HCT116 (cell line): Measurements from ENCODE around the gene ARSB. TPM values are rescaled to one million over a fixed set of nuclear protein-coding genes. Genes with fewer than 3 reads are reported as not detected.

ENCODE experiments used
- ATAC-seq: fragments of 200-7000 bp; cut with Tn5 transposase; 2 replicates; pipeline ENCODE4 v1.9.1; 2020; ENCODE audit warnings: mild to moderate bottlenecking, moderate library complexity
- BruUV-seq: library from RNA; stranded (reverse); fragments of 400-500 nt; replicated peaks from 2 replicates; lab custom pipeline; 2021; lab: Mats Ljungman, UMichigan
- CTCF ChIA-PET: fragments of 300-600 bp; sonication (Branson Sonifier 250); formaldehyde crosslinking; loops from one replicate; lab custom pipeline; 2021; ENCODE audit warnings: antibody characterized with exemption; lab: Charles Lee
- POLR2A ChIA-PET: fragments of 300-600, 350-600 bp; sonication (Branson Sonifier 250); formaldehyde crosslinking; loops from one replicate; lab custom pipeline; 2021; ENCODE audit warnings: antibody characterized with exemption; lab: Charles Lee
- RAD21 ChIA-PET, 2 experiments: fragments of 300-600 bp; sonication (Branson Sonifier 250); formaldehyde crosslinking; loops; one replicate each; lab custom pipeline; 2023; ENCODE audit warnings: low total read pairs in 2 of 2; ENCODE audit not compliant: uncharacterized antibody in 2 of 2, unreplicated experiment in 2 of 2, low non-redundant PET in 1 of 2; lab: Charles Lee
- DNase-seq: peaks from one replicate; pipeline ENCODE4 v3.0.0-alpha.2; 2010; ENCODE audit warnings: low read depth, low spot score
- H2AFZ ChIP-seq: fragments of 200-600 bp; shearing (Covaris generic), sonication (generic); 2 replicates; pipeline ENCODE4 v1.6.1; 2017; ENCODE audit warnings: low read depth, mixed run types, mixed read lengths, antibody characterized with exemption, low read length; ENCODE audit not compliant: poor library complexity, severe bottlenecking
- H3K27ac ChIP-seq: 2 replicates; pipeline ENCODE4 v1.5.1; 2012; ENCODE audit warnings: low read depth, low read length
- H3K27me3 ChIP-seq: fragments of 200-600 bp; sonication (generic); 2 replicates; pipeline ENCODE4 v1.6.1; 2016; ENCODE audit warnings: mixed run types, low read length, mixed read lengths; ENCODE audit not compliant: insufficient read depth
- H3K36me3 ChIP-seq, 2 experiments: fragments of 200-500 bp in 1 of 2; fragments of 200-600 bp in 1 of 2; sonication (Bioruptor generic) in 1 of 2; sonication (generic) in 1 of 2; 2 replicates each; pipeline versions ENCODE4 v1.5.1 to v1.6.1; 2014 to 2016; ENCODE audit warnings: low read length in 2 of 2, inconsistent platforms in 1 of 2, mixed read lengths in 1 of 2, mixed run types in 1 of 2; ENCODE audit not compliant: insufficient read depth in 2 of 2, control insufficient read depth in 1 of 2
- H3K4me1 ChIP-seq, 2 experiments: fragments of 200-600 bp in 1 of 2; sonication (generic) in 1 of 2; 2 replicates each; pipeline versions ENCODE4 v1.5.1 to v1.6.1; 2012 to 2017; ENCODE audit warnings: low read length in 2 of 2, inconsistent platforms in 1 of 2, mild to moderate bottlenecking in 1 of 2, mixed read lengths in 1 of 2, mixed run types in 1 of 2, moderate library complexity in 1 of 2; ENCODE audit not compliant: insufficient read depth in 2 of 2, control insufficient read depth in 1 of 2
- H3K4me2 ChIP-seq: fragments of 200-600 bp; sonication (generic); 2 replicates; pipeline ENCODE4 v1.6.1; 2017; ENCODE audit warnings: mixed run types, low read length, mixed read lengths
- H3K4me3 ChIP-seq, 2 experiments: fragments of 200-600 bp in 1 of 2; sonication (generic) in 1 of 2; replicated peaks in 1 of 2; 2 replicates each; pipeline ENCODE4 v1.5.1; 2011 to 2016; ENCODE audit warnings: low read length in 2 of 2, control low read depth in 1 of 2, low read depth in 1 of 2, mild to moderate bottlenecking in 1 of 2, mixed read lengths in 1 of 2, mixed run types in 1 of 2
- H3K79me2 ChIP-seq: fragments of 200-600 bp; sonication (generic); 2 replicates; pipeline ENCODE4 v1.6.1; 2017; ENCODE audit warnings: mild to moderate bottlenecking, mixed run types, low read length, moderate library complexity, mixed read lengths; ENCODE audit not compliant: insufficient read depth
- H3K9ac ChIP-seq: fragments of 200-600 bp; sonication (generic); 2 replicates; pipeline ENCODE4 v1.6.1; 2016; ENCODE audit warnings: low read length, mixed read lengths
- H3K9me2 ChIP-seq: fragments of 200-600 bp; sonication (generic), shearing (Covaris generic); 2 replicates; pipeline ENCODE4 v1.6.1; 2017; ENCODE audit warnings: mixed run types, mild to moderate bottlenecking, moderate library complexity; ENCODE audit not compliant: insufficient read depth
- H3K9me3 ChIP-seq, 2 experiments: fragments of 200-500 bp in 1 of 2; fragments of 200-600 bp in 1 of 2; sonication (Bioruptor generic) in 1 of 2; sonication (generic) in 1 of 2; 2 replicates each; pipeline ENCODE4 v1.6.1; 2014 to 2017; ENCODE audit warnings: low read length in 2 of 2, mixed read lengths in 2 of 2, inconsistent platforms in 1 of 2, low read depth in 1 of 2, mild to moderate bottlenecking in 1 of 2, mixed run types in 1 of 2, moderate library complexity in 1 of 2; ENCODE audit not compliant: control insufficient read depth in 1 of 2, insufficient read depth in 1 of 2
- H4K20me1 ChIP-seq: fragments of 200-600 bp; sonication (generic), shearing (Covaris generic); 2 replicates; pipeline ENCODE4 v1.6.1; 2017; ENCODE audit warnings: mixed run types, mild to moderate bottlenecking, moderate library complexity; ENCODE audit not compliant: insufficient read depth
- ATF3 ChIP-seq: IDR thresholded peaks from 2 replicates; pipeline ENCODE4 v1.6.1; 2012
- CBX3 ChIP-seq: IDR thresholded peaks from 2 replicates; pipeline ENCODE4 v1.6.1; 2012; ENCODE audit warnings: low read depth
- EZH2 ChIP-seq: fragments of 200-600 bp; sonication (generic); IDR thresholded peaks from 2 replicates; pipeline ENCODE4 v1.6.1; 2017; ENCODE audit warnings: antibody characterized with exemption, mixed run types
- FOSL1 ChIP-seq: IDR thresholded peaks from 2 replicates; pipeline ENCODE4 v1.6.1; 2012; ENCODE audit warnings: low read depth
- JUND ChIP-seq: IDR thresholded peaks from 2 replicates; pipeline ENCODE4 v1.6.1; 2012
- MAX ChIP-seq: IDR thresholded peaks from 2 replicates; pipeline ENCODE4 v1.6.1; 2012
- POLR2A ChIP-seq: IDR thresholded peaks from 2 replicates; pipeline ENCODE4 v1.7.0; 2011; ENCODE audit warnings: borderline replicate concordance; ENCODE audit not compliant: insufficient read depth, insufficient read length; ENCODE audit errors: extremely low read depth
- POLR2AphosphoS5 ChIP-seq: IDR thresholded peaks from 2 replicates; pipeline ENCODE4 v1.6.1; 2011; ENCODE audit warnings: mild to moderate bottlenecking, low read depth, low read length, moderate library complexity
- RAD21 ChIP-seq: IDR thresholded peaks from 2 replicates; pipeline ENCODE4 v1.6.1; 2012; ENCODE audit warnings: low read depth, mild to moderate bottlenecking
- SIN3A ChIP-seq: IDR thresholded peaks from 2 replicates; pipeline ENCODE4 v1.6.1; 2012; ENCODE audit warnings: low read depth
- SP1 ChIP-seq: IDR thresholded peaks from 2 replicates; pipeline ENCODE4 v1.6.1; 2012; ENCODE audit warnings: low read depth
- SRF ChIP-seq: IDR thresholded peaks from 2 replicates; pipeline ENCODE4 v1.6.1; 2012; ENCODE audit warnings: low read depth
- TCF7L2 ChIP-seq: IDR thresholded peaks from 2 replicates; pipeline ENCODE4 v1.7.0; 2011; ENCODE audit warnings: borderline replicate concordance, inconsistent platforms; ENCODE audit not compliant: insufficient read depth, insufficient read length; ENCODE audit errors: extremely low read depth
- YY1 ChIP-seq: IDR thresholded peaks from 2 replicates; pipeline ENCODE4 v1.6.1; 2011; ENCODE audit warnings: low read length, low read depth, moderate library complexity, mild to moderate bottlenecking; ENCODE audit not compliant: insufficient replicate concordance; ENCODE audit errors: extremely low read depth
- ZFX ChIP-seq: fragments of 450-650 bp; IDR thresholded peaks from 2 replicates; pipeline ENCODE4 v1.6.1; 2017
- ZNF274 ChIP-seq: fragments of 200-500 bp; sonication (Bioruptor generic); IDR thresholded peaks from 2 replicates; pipeline ENCODE4 v1.6.1; 2014; ENCODE audit warnings: mild to moderate bottlenecking, low read depth, low read length, inconsistent platforms
- intact Hi-C: fragments of 100-400 bp; cut with micrococcal nuclease; formaldehyde crosslinking; loops from 2 replicates; pipeline ENCODE4 v1.10.0; 2022
- total RNA-seq: library from RNA; stranded (reverse); gene quantifications from one replicate; pipeline ENCODE4 v1.2.1, GENCODE V29; 2021; ENCODE audit not compliant: unreplicated experiment
- TF ChIP-seq, protein P1 (sequence below), 3 experiments: fragments of 200-600 bp in 1 of 3; sonication (generic) in 1 of 3; IDR thresholded peaks in 2 of 3; conservative IDR thresholded peaks in 1 of 3; 2 replicates each; pipeline ENCODE4 v1.5.1; 2012 to 2017; ENCODE audit warnings: low read depth in 2 of 3, low read length in 2 of 3, antibody characterized with exemption in 1 of 3, borderline replicate concordance in 1 of 3, control low read depth in 1 of 3, mild to moderate bottlenecking in 1 of 3, mixed read lengths in 1 of 3, mixed run types in 1 of 3, moderate library complexity in 1 of 3; ENCODE audit not compliant: insufficient read depth in 1 of 3

ARSB gene
- total RNA-seq, 1 experiment from 2014 or later: 4.8 TPM

DNA sequence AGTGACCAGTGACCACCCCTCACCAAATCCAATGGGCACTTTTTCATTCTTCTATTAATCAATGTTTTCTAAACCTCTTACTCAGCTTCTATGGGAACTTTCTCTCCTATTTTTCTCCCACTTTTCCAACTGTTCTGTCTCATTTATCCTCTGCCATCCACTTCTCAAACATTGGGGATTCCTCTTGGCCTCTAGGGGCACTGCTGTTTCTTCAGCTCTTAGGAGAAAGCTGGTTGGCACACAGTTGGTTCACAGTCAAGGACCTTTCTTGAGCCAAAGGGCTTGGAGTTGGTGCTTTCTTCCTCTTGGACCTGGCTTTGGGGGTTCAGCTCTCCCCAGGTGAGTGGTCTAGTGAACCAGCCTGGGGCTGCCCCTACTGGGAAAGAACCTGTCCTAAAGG is 224.3 kb downstream of the ARSB start:
- Histone ChIP-seq H3K9ac (no peak overlapping the region), H3K4me3 (no peak overlapping the region), H3K27me3 (no peaks in the 10 kb centered on the region; the same call in 1 of the 2 replicates), H3K9me3 (no peaks in the 10 kb centered on the region), H3K4me1 (no peaks in the 10 kb centered on the region), H3K36me3 (no peaks in the 10 kb centered on the region), H2AFZ (no peak overlapping the region), H3K9me2 (peaks cover 4% of the 10 kb centered on the region; the same call in 1 of the 2 replicates), H4K20me1 (no peaks in the 10 kb centered on the region), H3K79me2 (no peaks in the 10 kb centered on the region), H3K27ac (no peak overlapping the region), H3K4me2 (no peak overlapping the region)
- ATAC-seq (peak; percentile 70), DNase-seq (no peak)
- BruUV-seq: no TSS peak
- ChIA-PET CTCF (interaction anchor here (0.8 to 1.7 kb wide), 3 partner anchors 10 to 17 kb away, joined by 3 to 4 read pairs (median 3); no protein-coding TSS in a partner anchor), POLR2A (no interaction called here), RAD21 (no interaction called here)
- intact Hi-C loops: no loop called here
- TF ChIP-seq, protein P1, sequence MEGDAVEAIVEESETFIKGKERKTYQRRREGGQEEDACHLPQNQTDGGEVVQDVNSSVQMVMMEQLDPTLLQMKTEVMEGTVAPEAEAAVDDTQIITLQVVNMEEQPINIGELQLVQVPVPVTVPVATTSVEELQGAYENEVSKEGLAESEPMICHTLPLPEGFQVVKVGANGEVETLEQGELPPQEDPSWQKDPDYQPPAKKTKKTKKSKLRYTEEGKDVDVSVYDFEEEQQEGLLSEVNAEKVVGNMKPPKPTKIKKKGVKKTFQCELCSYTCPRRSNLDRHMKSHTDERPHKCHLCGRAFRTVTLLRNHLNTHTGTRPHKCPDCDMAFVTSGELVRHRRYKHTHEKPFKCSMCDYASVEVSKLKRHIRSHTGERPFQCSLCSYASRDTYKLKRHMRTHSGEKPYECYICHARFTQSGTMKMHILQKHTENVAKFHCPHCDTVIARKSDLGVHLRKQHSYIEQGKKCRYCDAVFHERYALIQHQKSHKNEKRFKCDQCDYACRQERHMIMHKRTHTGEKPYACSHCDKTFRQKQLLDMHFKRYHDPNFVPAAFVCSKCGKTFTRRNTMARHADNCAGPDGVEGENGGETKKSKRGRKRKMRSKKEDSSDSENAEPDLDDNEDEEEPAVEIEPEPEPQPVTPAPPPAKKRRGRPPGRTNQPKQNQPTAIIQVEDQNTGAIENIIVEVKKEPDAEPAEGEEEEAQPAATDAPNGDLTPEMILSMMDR (IDR thresholded peaks at IDR 0.05 in 2 of 3, conservative IDR thresholded peaks at IDR 0.05 in 1 of 3; ENCODE audit: borderline replicate concordance in 1 of 3, insufficient read depth in 1 of 3, low read depth in 2 of 3, low read length in 2 of 3): peak in 2 of 3 experiments; percentile 57 to 62; a peak in 4 of 6 replicates
- TF ChIP-seq ZNF274 (no peak), RAD21 (no peak)

DNA sequence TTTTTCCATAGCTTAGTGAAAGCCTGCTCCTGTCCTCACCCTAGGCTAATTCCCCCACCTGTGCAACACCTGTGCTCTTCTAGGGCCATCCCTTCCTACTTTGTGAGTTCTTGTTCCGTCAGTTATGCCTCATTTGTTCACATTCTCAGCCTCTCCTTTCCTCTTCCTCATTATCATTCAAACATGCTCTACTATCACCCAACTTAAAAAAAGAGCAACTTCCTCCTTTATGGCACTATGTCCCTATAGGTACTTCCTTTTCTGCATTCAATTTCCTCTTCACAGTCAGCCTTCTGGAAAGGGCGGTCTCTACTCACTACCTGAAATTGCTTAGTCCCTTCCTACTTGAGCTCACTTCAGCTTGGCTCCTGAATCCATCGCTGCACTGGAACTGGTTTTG is 224.7 kb downstream of the ARSB start:
- Histone ChIP-seq H3K9me2 (peaks cover 4% of the 10 kb centered on the region; the same call in 1 of the 2 replicates), H4K20me1 (no peaks in the 10 kb centered on the region), H3K4me3 (no peak overlapping the region), H3K36me3 (no peaks in the 10 kb centered on the region), H3K9me3 (no peaks in the 10 kb centered on the region), H3K4me1 (no peaks in the 10 kb centered on the region), H3K27me3 (no peaks in the 10 kb centered on the region; the same call in 1 of the 2 replicates), H3K27ac (no peak overlapping the region), H3K4me2 (no peak overlapping the region), H3K79me2 (no peaks in the 10 kb centered on the region), H3K9ac (no peak overlapping the region), H2AFZ (no peak overlapping the region)
- ATAC-seq (peak; percentile 20; the same call in 1 of the 2 replicates), DNase-seq (no peak)
- RAD21 ChIA-PET: no interaction called here
- POLR2A ChIA-PET: no interaction called here
- BruUV-seq: no TSS peak
- intact Hi-C loops: no loop called here
- CTCF ChIA-PET: interaction anchor here (0.8 to 1.7 kb wide), 3 partner anchors 11 to 17 kb away, joined by 3 to 4 read pairs (median 3); no protein-coding TSS in a partner anchor
- TF ChIP-seq POLR2A (no peak), SIN3A (no peak), FOSL1 (no peak), TCF7L2 (no peak), CBX3 (no peak), YY1 (no peak), MAX (no peak), JUND (no peak), EZH2 (no peak), ATF3 (no peak), POLR2AphosphoS5 (no peak), SRF (no peak), ZFX (no peak), SP1 (no peak)
- TF ChIP-seq, protein P1 (IDR thresholded peaks at IDR 0.05 in 2 of 3, conservative IDR thresholded peaks at IDR 0.05 in 1 of 3; ENCODE audit: borderline replicate concordance in 1 of 3, insufficient read depth in 1 of 3, low read depth in 2 of 3, low read length in 2 of 3): no peak
